HCT116 (cell line): ENCODE data around the gene CASP7. TPM values are rescaled to one million over a fixed set of nuclear protein-coding genes. Genes with fewer than 3 reads are reported as not detected.
"Not testable (repeated sequence)": the region's sequence is repeated elsewhere in the genome, so short reads cannot be mapped to it uniquely, and the experiment has no call there.

Source experiments
- ATAC-seq: fragments of 200-7000 bp; cut with Tn5 transposase; 2 replicates; pipeline ENCODE4 v1.9.1; 2020; ENCODE audit warnings: mild to moderate bottlenecking, moderate library complexity
- BruUV-seq: library from RNA; stranded (reverse); fragments of 400-500 nt; replicated peaks from 2 replicates; lab custom pipeline; 2021; lab: Mats Ljungman, UMichigan
- CTCF ChIA-PET: fragments of 300-600 bp; sonication (Branson Sonifier 250); formaldehyde crosslinking; loops from one replicate; lab custom pipeline; 2021; ENCODE audit warnings: antibody characterized with exemption; lab: Charles Lee
- POLR2A ChIA-PET: fragments of 300-600, 350-600 bp; sonication (Branson Sonifier 250); formaldehyde crosslinking; loops from one replicate; lab custom pipeline; 2021; ENCODE audit warnings: antibody characterized with exemption; lab: Charles Lee
- RAD21 ChIA-PET, 2 experiments: fragments of 300-600 bp; sonication (Branson Sonifier 250); formaldehyde crosslinking; loops; one replicate each; lab custom pipeline; 2023; ENCODE audit warnings: low total read pairs in 2 of 2; ENCODE audit not compliant: uncharacterized antibody in 2 of 2, unreplicated experiment in 2 of 2, low non-redundant PET in 1 of 2; lab: Charles Lee
- DNase-seq: peaks from one replicate; pipeline ENCODE4 v3.0.0-alpha.2; 2010; ENCODE audit warnings: low read depth, low spot score
- H2AFZ ChIP-seq: fragments of 200-600 bp; shearing (Covaris generic), sonication (generic); 2 replicates; pipeline ENCODE4 v1.6.1; 2017; ENCODE audit warnings: low read depth, mixed run types, mixed read lengths, antibody characterized with exemption, low read length; ENCODE audit not compliant: poor library complexity, severe bottlenecking
- H3K27ac ChIP-seq: 2 replicates; pipeline ENCODE4 v1.5.1; 2012; ENCODE audit warnings: low read depth, low read length
- H3K27me3 ChIP-seq: fragments of 200-600 bp; sonication (generic); 2 replicates; pipeline ENCODE4 v1.6.1; 2016; ENCODE audit warnings: mixed run types, low read length, mixed read lengths; ENCODE audit not compliant: insufficient read depth
- H3K36me3 ChIP-seq, 2 experiments: fragments of 200-500 bp in 1 of 2; fragments of 200-600 bp in 1 of 2; sonication (Bioruptor generic) in 1 of 2; sonication (generic) in 1 of 2; 2 replicates each; pipeline versions ENCODE4 v1.5.1 to v1.6.1; 2014 to 2016; ENCODE audit warnings: low read length in 2 of 2, inconsistent platforms in 1 of 2, mixed read lengths in 1 of 2, mixed run types in 1 of 2; ENCODE audit not compliant: insufficient read depth in 2 of 2, control insufficient read depth in 1 of 2
- H3K4me1 ChIP-seq, 2 experiments: fragments of 200-600 bp in 1 of 2; sonication (generic) in 1 of 2; 2 replicates each; pipeline versions ENCODE4 v1.5.1 to v1.6.1; 2012 to 2017; ENCODE audit warnings: low read length in 2 of 2, inconsistent platforms in 1 of 2, mild to moderate bottlenecking in 1 of 2, mixed read lengths in 1 of 2, mixed run types in 1 of 2, moderate library complexity in 1 of 2; ENCODE audit not compliant: insufficient read depth in 2 of 2, control insufficient read depth in 1 of 2
- H3K4me2 ChIP-seq: fragments of 200-600 bp; sonication (generic); 2 replicates; pipeline ENCODE4 v1.6.1; 2017; ENCODE audit warnings: mixed run types, low read length, mixed read lengths
- H3K4me3 ChIP-seq, 2 experiments: fragments of 200-600 bp in 1 of 2; sonication (generic) in 1 of 2; replicated peaks in 1 of 2; 2 replicates each; pipeline ENCODE4 v1.5.1; 2011 to 2016; ENCODE audit warnings: low read length in 2 of 2, control low read depth in 1 of 2, low read depth in 1 of 2, mild to moderate bottlenecking in 1 of 2, mixed read lengths in 1 of 2, mixed run types in 1 of 2
- H3K79me2 ChIP-seq: fragments of 200-600 bp; sonication (generic); 2 replicates; pipeline ENCODE4 v1.6.1; 2017; ENCODE audit warnings: mild to moderate bottlenecking, mixed run types, low read length, moderate library complexity, mixed read lengths; ENCODE audit not compliant: insufficient read depth
- H3K9ac ChIP-seq: fragments of 200-600 bp; sonication (generic); 2 replicates; pipeline ENCODE4 v1.6.1; 2016; ENCODE audit warnings: low read length, mixed read lengths
- H3K9me2 ChIP-seq: fragments of 200-600 bp; sonication (generic), shearing (Covaris generic); 2 replicates; pipeline ENCODE4 v1.6.1; 2017; ENCODE audit warnings: mixed run types, mild to moderate bottlenecking, moderate library complexity; ENCODE audit not compliant: insufficient read depth
- H3K9me3 ChIP-seq, 2 experiments: fragments of 200-500 bp in 1 of 2; fragments of 200-600 bp in 1 of 2; sonication (Bioruptor generic) in 1 of 2; sonication (generic) in 1 of 2; 2 replicates each; pipeline ENCODE4 v1.6.1; 2014 to 2017; ENCODE audit warnings: low read length in 2 of 2, mixed read lengths in 2 of 2, inconsistent platforms in 1 of 2, low read depth in 1 of 2, mild to moderate bottlenecking in 1 of 2, mixed run types in 1 of 2, moderate library complexity in 1 of 2; ENCODE audit not compliant: control insufficient read depth in 1 of 2, insufficient read depth in 1 of 2
- H4K20me1 ChIP-seq: fragments of 200-600 bp; sonication (generic), shearing (Covaris generic); 2 replicates; pipeline ENCODE4 v1.6.1; 2017; ENCODE audit warnings: mixed run types, mild to moderate bottlenecking, moderate library complexity; ENCODE audit not compliant: insufficient read depth
- ELF1 ChIP-seq: IDR thresholded peaks from 2 replicates; pipeline ENCODE4 v1.6.1; 2012; ENCODE audit warnings: low read depth, borderline replicate concordance
- EZH2 ChIP-seq: fragments of 200-600 bp; sonication (generic); IDR thresholded peaks from 2 replicates; pipeline ENCODE4 v1.6.1; 2017; ENCODE audit warnings: antibody characterized with exemption, mixed run types
- MAX ChIP-seq: IDR thresholded peaks from 2 replicates; pipeline ENCODE4 v1.6.1; 2012
- POLR2A ChIP-seq: IDR thresholded peaks from 2 replicates; pipeline ENCODE4 v1.7.0; 2011; ENCODE audit warnings: borderline replicate concordance; ENCODE audit not compliant: insufficient read depth, insufficient read length; ENCODE audit errors: extremely low read depth
- RAD21 ChIP-seq: IDR thresholded peaks from 2 replicates; pipeline ENCODE4 v1.6.1; 2012; ENCODE audit warnings: low read depth, mild to moderate bottlenecking
- REST ChIP-seq: IDR thresholded peaks from 2 replicates; pipeline ENCODE4 v1.6.1; 2012; ENCODE audit warnings: low read depth
- TCF7L2 ChIP-seq: IDR thresholded peaks from 2 replicates; pipeline ENCODE4 v1.7.0; 2011; ENCODE audit warnings: borderline replicate concordance, inconsistent platforms; ENCODE audit not compliant: insufficient read depth, insufficient read length; ENCODE audit errors: extremely low read depth
- ZBTB33 ChIP-seq: IDR thresholded peaks from 2 replicates; pipeline ENCODE4 v1.6.1; 2011; ENCODE audit warnings: mild to moderate bottlenecking, low read length, moderate library complexity; ENCODE audit not compliant: insufficient replicate concordance; ENCODE audit errors: extremely low read depth
- ZFX ChIP-seq: fragments of 450-650 bp; IDR thresholded peaks from 2 replicates; pipeline ENCODE4 v1.6.1; 2017
- ZNF274 ChIP-seq: fragments of 200-500 bp; sonication (Bioruptor generic); IDR thresholded peaks from 2 replicates; pipeline ENCODE4 v1.6.1; 2014; ENCODE audit warnings: mild to moderate bottlenecking, low read depth, low read length, inconsistent platforms
- intact Hi-C: fragments of 100-400 bp; cut with micrococcal nuclease; formaldehyde crosslinking; loops from 2 replicates; pipeline ENCODE4 v1.10.0; 2022
- total RNA-seq: library from RNA; stranded (reverse); gene quantifications from one replicate; pipeline ENCODE4 v1.2.1, GENCODE V29; 2021; ENCODE audit not compliant: unreplicated experiment

CASP7 gene
- total RNA-seq, 1 experiment from 2014 or later, result 30.5 TPM

- no peak overlapping the region for H3K9ac ChIP-seq
- no peak overlapping the region for H3K4me3 ChIP-seq
- no peak for DNase-seq
- intact Hi-C loops, result no loop called here
- no peaks in the 10 kb centered on the region for H3K79me2 ChIP-seq
- H3K4me2 ChIP-seq, result no peak overlapping the region
- H3K27ac ChIP-seq, result no peak overlapping the region
- ATAC-seq, result no peak
- no peaks in the 10 kb centered on the region for H3K9me3 ChIP-seq
- no TSS peak for BruUV-seq
- TF ChIP-seq ELF1 (no peak), RAD21 (no peak), TCF7L2 (no peak), EZH2 (no peak), ZNF274 (no peak), REST (no peak), POLR2A (no peak), ZBTB33 (no peak), ZFX (no peak), MAX (no peak)
- H3K27me3 ChIP-seq, result peaks cover 40% of the 10 kb centered on the region
- H3K9me2 ChIP-seq, result no peaks in the 10 kb centered on the region
- POLR2A ChIA-PET, result no interaction called here
- H4K20me1 ChIP-seq, result no peaks in the 10 kb centered on the region
- RAD21 ChIA-PET, result no interaction called here
- no peaks in the 10 kb centered on the region for H3K36me3 ChIP-seq
- no peak overlapping the region for H2AFZ ChIP-seq
- no peaks in the 10 kb centered on the region for H3K4me1 ChIP-seq
- CTCF ChIA-PET, result interaction anchor here (0.9 kb wide), 1 partner anchor 11 kb away, joined by 3 read pairs; no protein-coding TSS in a partner anchor
These were observed 90.6 kb downstream of the CASP7 start for GRCh38 chr10:113770346-113770745.

- H4K20me1 ChIP-seq, H2AFZ ChIP-seq, POLR2A ChIA-PET, H3K9me2 ChIP-seq, H3K79me2 ChIP-seq, H3K9ac ChIP-seq, H3K36me3 ChIP-seq, RAD21 ChIA-PET, H3K27ac ChIP-seq, H3K4me3 ChIP-seq, H3K9me3 ChIP-seq, H3K4me2 ChIP-seq, BruUV-seq, DNase-seq, intact Hi-C loops, ATAC-seq, H3K4me1 ChIP-seq: not testable (repeated sequence)
- CTCF ChIA-PET, result interaction anchor here (0.9 kb wide), 1 partner anchor 10 kb away, joined by 3 read pairs; no protein-coding TSS in a partner anchor
- peaks cover 40% of the 10 kb centered on the region for H3K27me3 ChIP-seq
These were observed 91.4 kb downstream of the CASP7 start for GRCh38 chr10:113771131-113771530.
